Choroid plexus epithelial cell (primary cell): ENCODE data around the gene ADH7.
A peak's percentile ranks its signal among the peaks of the same experiment; 100 is the strongest.

Source experiments
- DNase-seq: peaks from one replicate; pipeline ENCODE4 v3.0.0-alpha.2; 2010; ENCODE audit warnings: low read depth
- H3K4me3 ChIP-seq: 2 replicates; pipeline ENCODE4 v1.5.1; 2011; ENCODE audit warnings: low read depth, mild to moderate bottlenecking, control low read depth, low read length, moderate library complexity
- CTCF ChIP-seq: conservative IDR thresholded peaks from 2 replicates; pipeline ENCODE4 v1.5.1; 2011; ENCODE audit warnings: low read depth, mild to moderate bottlenecking, control low read depth, inconsistent platforms, low read length, moderate library complexity

Gene ADH7

GRCh38 chr4:99408346-99408745 is 26.8 kb downstream of the ADH7 start:
- no peak for DNase-seq
- no peak for TF ChIP-seq CTCF
- no peak overlapping the region for H3K4me3 ChIP-seq

GRCh38 chr4:99405433-99406115 is 29.6 kb downstream of the ADH7 start:
- peak; percentile 92 for DNase-seq
- no peak overlapping the region for H3K4me3 ChIP-seq
- TF ChIP-seq CTCF, result peak; percentile 93

- DNase-seq, result peak; percentile 96
- no peak for TF ChIP-seq CTCF
- no peak overlapping the region for H3K4me3 ChIP-seq
These were observed 30.4 kb downstream of the ADH7 start for GRCh38 chr4:99404595-99405287.

- peak; percentile 87 for DNase-seq
- no peak overlapping the region for H3K4me3 ChIP-seq
- TF ChIP-seq CTCF, result no peak
These were observed 31.6 kb downstream of the ADH7 start for GRCh38 chr4:99403380-99404184.

- TF ChIP-seq CTCF, result peak; percentile 16
- H3K4me3 ChIP-seq, result no peak overlapping the region
- no peak for DNase-seq
These were observed 32.4 kb downstream of the ADH7 start for GRCh38 chr4:99402765-99403164.

GRCh38 chr4:99400831-99401230 is 34.3 kb downstream of the ADH7 start:
- no peak overlapping the region for H3K4me3 ChIP-seq
- DNase-seq, result no peak
- TF ChIP-seq CTCF, result no peak
